Neural cell (in vitro differentiated cells): ENCODE data around the gene CDKAL1.

Source experiments
- CTCF ChIP-seq: fragments of 450-650 bp; IDR thresholded peaks from 2 replicates; pipeline ENCODE4 v1.5.1; 2014; ENCODE audit warnings: antibody characterized with exemption, mild to moderate bottlenecking, moderate library complexity; ENCODE audit not compliant: poor library complexity, severe bottlenecking
- RAD21 ChIP-seq: fragments of 450-650 bp; conservative IDR thresholded peaks from 2 replicates; pipeline ENCODE4 v1.6.1; 2014; ENCODE audit warnings: antibody characterized with exemption, mild to moderate bottlenecking, moderate library complexity
- REST ChIP-seq: IDR thresholded peaks from 2 replicates; pipeline ENCODE4 v1.6.1; 2012; ENCODE audit warnings: borderline replicate concordance

DNA sequence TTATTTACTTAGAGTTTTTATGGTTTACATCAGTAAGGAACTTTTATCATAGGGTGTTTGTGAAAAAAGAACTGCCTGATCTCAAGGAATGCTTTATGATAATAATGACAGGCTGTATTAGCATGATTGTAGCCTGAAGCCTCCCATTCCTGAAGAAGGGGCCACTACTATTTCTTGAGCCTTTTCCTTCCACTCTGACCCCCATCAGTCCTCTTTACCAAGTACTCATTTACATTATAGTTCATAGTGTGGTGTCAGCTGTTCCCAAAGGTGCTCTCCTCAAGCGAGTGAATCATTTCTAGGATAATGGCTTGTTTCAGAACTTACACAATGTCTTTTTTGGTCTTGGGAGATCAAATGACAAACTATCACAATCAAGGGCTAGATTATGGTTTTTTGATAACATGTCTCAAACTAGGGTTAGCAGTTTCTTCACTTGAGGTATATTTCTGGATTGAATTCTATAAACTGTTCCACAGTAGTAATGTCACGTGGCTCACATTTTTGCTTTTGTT is 283.6 kb downstream of the CDKAL1 start:
- TF ChIP-seq RAD21: no peak
- TF ChIP-seq REST: no peak
- no peak for TF ChIP-seq CTCF
